Immature natural killer cell (primary cell): ENCODE results near the gene ALX1. TPM values are rescaled to one million over a fixed set of nuclear protein-coding genes. Genes with fewer than 3 reads are reported as not detected.

Experiments used
- DNase-seq, 3 donors: peaks; one replicate each; pipeline ENCODE4 v3.0.0; 2022; ENCODE audit warnings: mixed read lengths in 1 of 3
- H3K27ac Mint-ChIP-seq, 6 donors: one replicate each; pipeline ENCODE4 v1.8.0; 2020; ENCODE audit warnings: mixed read lengths in 6 of 6, mild to moderate bottlenecking in 5 of 6, inconsistent platforms in 4 of 6, moderate library complexity in 3 of 6
- H3K27me3 Mint-ChIP-seq, 3 donors: one replicate each; pipeline ENCODE4 v1.8.0; 2020 to 2021; ENCODE audit warnings: low read depth in 3 of 3, mild to moderate bottlenecking in 3 of 3, mixed read lengths in 3 of 3, moderate library complexity in 3 of 3, inconsistent platforms in 1 of 3
- H3K36me3 Mint-ChIP-seq, 3 donors: one replicate each; pipeline ENCODE4 v1.8.0; 2020; ENCODE audit warnings: mixed read lengths in 3 of 3, inconsistent platforms in 2 of 3, mild to moderate bottlenecking in 2 of 3
- H3K4me1 Mint-ChIP-seq, 2 donors: one replicate each; pipeline ENCODE4 v1.8.0; 2020; ENCODE audit warnings: inconsistent platforms in 2 of 2, mild to moderate bottlenecking in 2 of 2, mixed read lengths in 2 of 2, moderate library complexity in 1 of 2
- H3K4me3 Mint-ChIP-seq, 5 donors: one replicate each; pipeline ENCODE4 v1.8.0; 2020; ENCODE audit warnings: mild to moderate bottlenecking in 5 of 5, mixed read lengths in 5 of 5, inconsistent platforms in 3 of 5, moderate library complexity in 3 of 5
- H3K9me3 Mint-ChIP-seq, 6 donors: one replicate each; pipeline ENCODE4 v1.8.0; 2020; ENCODE audit warnings: mild to moderate bottlenecking in 6 of 6, mixed read lengths in 6 of 6, inconsistent platforms in 4 of 6, moderate library complexity in 3 of 6
- polyA plus RNA-seq, 3 donors: library from polyadenylated mRNA; unstranded; fragments of 300-500 nt; fragmentation: Illumina TruSeq; gene quantifications; one replicate each; pipeline ENCODE4 v1.2.3, GENCODE V29; 2021

ALX1 gene
- polyA plus RNA-seq, 3 donors from 2014 or later, result not detected

DNA sequence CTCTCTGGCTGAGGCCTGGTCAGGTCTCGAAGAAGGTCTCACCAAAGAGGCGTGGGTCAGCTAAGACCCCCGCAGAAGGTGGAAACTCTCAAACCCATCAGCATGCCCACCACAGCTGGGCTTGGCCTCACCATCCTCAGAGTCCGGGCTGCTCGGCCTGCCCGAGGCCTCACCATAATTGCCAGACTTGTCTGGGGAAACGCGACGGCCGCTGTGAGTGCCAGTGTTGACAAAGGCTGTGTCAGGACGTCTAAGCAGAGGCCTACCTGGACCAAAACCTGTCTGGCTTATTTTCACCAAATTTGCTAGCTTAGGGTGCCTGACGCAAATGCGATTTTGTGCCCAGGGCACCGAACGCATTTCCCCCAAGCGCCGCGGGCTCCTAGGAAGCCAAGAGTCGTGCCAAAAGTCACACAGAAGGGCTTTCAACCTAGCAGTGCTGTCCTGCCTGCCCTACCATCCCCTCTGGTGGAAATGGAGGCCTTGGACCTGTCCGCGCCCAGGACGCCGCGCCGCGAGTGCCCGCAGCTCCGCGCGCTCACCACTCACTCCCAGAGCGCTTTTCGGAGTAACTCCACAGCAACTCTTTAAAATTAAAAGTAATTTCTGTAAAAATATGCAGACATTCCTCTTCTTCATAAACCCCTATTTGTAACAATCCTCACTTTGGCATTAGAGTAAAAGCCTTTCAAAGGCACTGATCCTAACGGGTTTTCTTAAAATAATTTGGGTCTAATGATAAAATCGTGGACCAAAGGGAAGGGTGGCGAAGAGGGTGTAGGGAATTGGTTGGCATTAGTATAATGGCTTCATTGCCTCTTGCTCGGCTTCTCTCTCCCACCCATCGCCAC, 1.2 kb upstream of the ALX1 start:
- Mint-ChIP-seq H3K9me3 (peaks cover 3 to 37% (median 11%) of the 10 kb centered on the region in 6 donors), H3K27ac (no peak overlapping the region), H3K4me1 (peaks cover 0 to 6% of the 10 kb centered on the region in 2 donors), H3K4me3 (no peak overlapping the region), H3K27me3 (peaks cover 12 to 24% (median 18%) of the 10 kb centered on the region in 3 donors), H3K36me3 (peaks cover 0 to 3% (median 0%) of the 10 kb centered on the region in 3 donors)
- DNase-seq, result no peak

DNA sequence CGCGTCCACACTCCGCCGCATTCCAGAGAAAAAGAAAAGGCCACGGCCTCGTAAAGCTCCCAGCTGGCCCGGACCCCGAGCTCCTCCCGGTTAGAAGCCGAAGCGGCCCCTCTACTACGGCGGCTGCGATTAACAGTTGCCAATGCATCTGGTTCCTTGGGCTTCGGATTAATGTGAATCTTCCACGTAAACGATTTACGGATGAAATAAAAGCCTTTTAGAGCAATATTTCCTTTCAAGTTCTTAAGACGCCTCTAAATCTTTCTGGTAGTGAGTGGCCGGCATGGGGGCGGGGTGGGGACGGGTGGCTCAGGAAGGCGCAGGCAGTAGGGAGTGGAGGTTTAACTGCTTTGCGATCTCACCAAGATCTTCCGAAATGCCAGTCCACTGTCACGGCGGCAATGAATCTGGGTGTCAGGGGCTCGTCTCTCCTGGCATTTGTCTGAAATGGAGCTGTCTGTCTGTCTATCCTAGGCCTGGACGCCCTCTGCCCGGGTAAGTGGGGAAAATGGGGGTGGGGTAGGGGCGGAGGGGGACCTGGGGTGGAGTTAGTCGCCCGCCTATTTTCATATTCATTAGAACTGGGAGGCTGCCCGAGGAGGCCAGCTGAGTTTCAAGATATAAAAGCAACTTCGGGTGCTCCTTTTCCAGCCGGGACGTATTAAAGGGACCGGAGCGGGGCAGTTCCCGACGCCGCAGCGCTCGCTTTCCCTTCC, 413 bp upstream of the ALX1 start:
- Mint-ChIP-seq H3K27ac (no peak overlapping the region), H3K27me3 (peaks cover 10 to 24% (median 16%) of the 10 kb centered on the region in 3 donors), H3K4me1 (peaks cover 0 to 6% of the 10 kb centered on the region in 2 donors), H3K4me3 (no peak overlapping the region), H3K36me3 (peaks cover 0 to 3% (median 0%) of the 10 kb centered on the region in 3 donors), H3K9me3 (peaks cover 3 to 31% (median 8%) of the 10 kb centered on the region in 6 donors)
- DNase-seq, result no peak

DNA sequence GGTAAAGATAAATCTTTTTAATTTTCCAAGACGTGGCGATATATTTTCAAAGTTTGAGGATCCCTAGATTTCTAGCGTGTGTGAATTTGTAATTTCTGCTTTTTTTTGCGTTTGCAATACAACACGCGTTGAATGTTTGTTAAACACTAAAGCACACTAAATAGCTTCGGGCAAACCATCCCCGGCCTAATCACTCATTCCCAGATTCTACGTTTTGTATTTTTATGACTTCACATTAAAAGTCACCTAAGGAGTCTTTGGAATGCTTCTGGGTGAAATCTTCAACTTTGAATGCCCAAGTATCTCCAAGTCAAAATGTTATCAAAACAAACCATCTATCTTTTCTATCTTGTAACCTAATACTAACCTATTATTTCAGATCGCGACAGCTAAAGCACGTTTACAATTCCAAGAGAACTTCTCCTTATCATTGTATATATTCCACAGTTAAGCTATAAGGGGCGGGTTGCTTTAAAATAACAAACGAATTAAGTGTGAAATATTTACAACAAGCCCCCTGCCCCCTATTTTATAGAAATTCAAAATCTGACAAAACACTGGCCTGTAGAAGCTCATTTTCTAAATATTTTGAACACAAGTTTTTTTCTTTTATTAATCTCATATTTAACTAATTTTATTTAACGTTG, 1.1 kb downstream of the ALX1 start:
- peaks cover 0 to 3% (median 0%) of the 10 kb centered on the region in 3 donors for H3K36me3 Mint-ChIP-seq
- DNase-seq, result no peak
- peaks cover 10 to 20% (median 16%) of the 10 kb centered on the region in 3 donors for H3K27me3 Mint-ChIP-seq
- peaks cover 3 to 31% (median 7%) of the 10 kb centered on the region in 6 donors for H3K9me3 Mint-ChIP-seq
- H3K4me3 Mint-ChIP-seq, result peak overlapping the region in 2 of 5 donors; percentile 38 to 60
- H3K27ac Mint-ChIP-seq, result no peak overlapping the region
- H3K4me1 Mint-ChIP-seq, result peaks cover 0 to 6% of the 10 kb centered on the region in 2 donors

DNA sequence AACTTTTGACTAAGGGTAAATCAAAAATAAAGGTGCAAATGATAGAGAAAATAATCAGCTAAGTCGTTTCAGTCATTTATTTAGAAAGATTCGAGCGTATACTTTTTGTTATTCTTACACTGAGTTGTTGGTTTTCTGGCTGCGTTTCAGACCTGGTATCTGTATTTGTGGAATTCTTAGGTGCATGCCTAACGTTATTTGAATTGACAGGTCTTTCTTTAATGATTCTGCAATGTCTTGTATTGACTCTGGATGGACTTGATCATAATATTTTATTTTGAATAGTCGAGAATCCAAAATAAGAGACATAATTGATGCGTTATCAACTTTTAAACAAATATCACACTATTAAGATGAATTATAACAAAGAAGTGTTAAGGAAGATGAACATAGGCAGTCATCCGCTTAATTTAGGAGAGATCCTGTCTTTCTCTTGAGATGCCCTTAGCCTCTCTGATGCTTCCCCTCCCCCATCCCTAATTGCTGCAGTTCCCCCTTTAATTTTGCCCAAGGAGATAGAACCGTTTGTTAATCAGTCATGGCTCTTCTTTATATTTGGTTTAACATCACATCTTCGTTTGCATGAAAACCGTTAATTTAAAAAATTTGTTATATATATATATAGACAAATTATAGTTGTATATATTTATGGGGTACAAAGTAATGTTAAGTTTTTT, 1.8 kb downstream of the ALX1 start:
- H3K27me3 Mint-ChIP-seq, result peaks cover 10 to 20% (median 16%) of the 10 kb centered on the region in 3 donors
- DNase-seq, result no peak
- peaks cover 1 to 31% (median 6%) of the 10 kb centered on the region in 6 donors for H3K9me3 Mint-ChIP-seq
- peaks cover 0 to 6% of the 10 kb centered on the region in 2 donors for H3K4me1 Mint-ChIP-seq
- no peak overlapping the region for H3K4me3 Mint-ChIP-seq
- H3K36me3 Mint-ChIP-seq, result peaks cover 0 to 3% (median 0%) of the 10 kb centered on the region in 3 donors
- H3K27ac Mint-ChIP-seq, result no peak overlapping the region

DNA sequence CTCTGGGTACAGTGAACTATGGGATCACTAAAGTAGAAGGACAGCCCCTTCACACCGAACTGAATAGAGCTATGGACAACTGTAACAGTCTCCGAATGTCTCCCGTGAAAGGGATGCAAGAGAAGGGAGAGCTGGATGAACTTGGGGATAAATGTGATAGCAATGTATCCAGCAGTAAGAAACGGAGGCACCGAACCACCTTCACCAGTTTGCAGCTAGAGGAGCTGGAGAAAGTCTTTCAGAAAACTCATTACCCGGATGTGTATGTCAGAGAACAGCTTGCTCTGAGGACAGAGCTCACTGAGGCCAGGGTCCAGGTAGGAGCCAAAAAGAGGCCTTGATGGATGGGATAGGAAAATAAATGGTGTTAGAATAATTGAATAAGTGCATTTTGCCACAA, 3.5 kb downstream of the ALX1 start:
- peaks cover 0 to 3% (median 0%) of the 10 kb centered on the region in 3 donors for H3K36me3 Mint-ChIP-seq
- no peak overlapping the region for H3K27ac Mint-ChIP-seq
- DNase-seq, result no peak
- peaks cover 0 to 25% (median 4%) of the 10 kb centered on the region in 6 donors for H3K9me3 Mint-ChIP-seq
- peaks cover 8 to 16% (median 14%) of the 10 kb centered on the region in 3 donors for H3K27me3 Mint-ChIP-seq
- H3K4me3 Mint-ChIP-seq, result no peak overlapping the region
- peaks cover 0 to 6% of the 10 kb centered on the region in 2 donors for H3K4me1 Mint-ChIP-seq

DNA sequence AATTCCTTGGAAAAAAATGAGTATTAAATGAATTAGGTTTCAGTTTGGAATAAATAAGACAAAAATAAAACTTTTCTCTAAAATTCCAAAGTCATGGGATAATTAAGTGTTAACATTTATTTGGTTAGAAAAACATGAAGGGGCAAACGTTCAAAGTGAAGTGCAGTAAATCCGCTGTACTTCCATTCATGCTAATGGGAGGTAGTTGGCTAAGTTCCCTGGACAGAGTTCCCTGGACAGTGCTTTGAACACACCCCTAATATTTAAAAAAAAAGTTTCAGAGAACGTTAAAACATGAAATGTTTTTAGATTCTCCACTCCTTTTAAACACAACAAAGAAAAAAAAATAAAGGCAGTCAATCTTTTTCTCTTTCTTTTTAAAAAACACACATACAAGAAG, 16.3 kb downstream of the ALX1 start:
- no peaks in the 10 kb centered on the region for H3K36me3 Mint-ChIP-seq
- H3K9me3 Mint-ChIP-seq, result peaks cover 0 to 10% (median 0%) of the 10 kb centered on the region in 6 donors
- H3K27ac Mint-ChIP-seq, result no peak overlapping the region
- peaks cover 5 to 17% of the 10 kb centered on the region in 2 donors for H3K4me1 Mint-ChIP-seq
- no peak overlapping the region for H3K4me3 Mint-ChIP-seq
- no peaks in the 10 kb centered on the region for H3K27me3 Mint-ChIP-seq
- DNase-seq, result no peak

DNA sequence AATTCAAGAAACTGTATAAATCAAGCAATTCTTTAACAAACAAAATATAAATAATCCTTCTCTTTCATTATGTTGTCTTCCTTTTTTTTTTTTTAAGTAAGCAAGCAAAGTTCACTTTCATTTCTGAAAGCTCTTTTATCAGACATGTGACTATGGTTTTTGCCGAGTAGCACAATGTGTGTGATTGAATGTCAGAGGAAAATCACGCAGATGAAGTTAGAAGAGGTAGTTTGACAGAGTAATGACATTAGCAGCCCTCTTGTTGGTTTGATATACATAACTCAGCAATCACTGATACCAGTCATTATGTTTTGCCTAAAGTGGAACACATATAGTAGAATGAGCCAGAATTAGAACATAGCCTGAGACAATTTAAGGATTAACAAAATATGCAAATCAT, 19.0 kb downstream of the ALX1 start:
- Mint-ChIP-seq H3K27me3 (no peaks in the 10 kb centered on the region), H3K4me3 (no peak overlapping the region), H3K27ac (no peak overlapping the region), H3K36me3 (no peaks in the 10 kb centered on the region), H3K9me3 (peaks cover 0 to 13% (median 0%) of the 10 kb centered on the region in 6 donors), H3K4me1 (peaks cover 7 to 24% of the 10 kb centered on the region in 2 donors)
- DNase-seq, result no peak

DNA sequence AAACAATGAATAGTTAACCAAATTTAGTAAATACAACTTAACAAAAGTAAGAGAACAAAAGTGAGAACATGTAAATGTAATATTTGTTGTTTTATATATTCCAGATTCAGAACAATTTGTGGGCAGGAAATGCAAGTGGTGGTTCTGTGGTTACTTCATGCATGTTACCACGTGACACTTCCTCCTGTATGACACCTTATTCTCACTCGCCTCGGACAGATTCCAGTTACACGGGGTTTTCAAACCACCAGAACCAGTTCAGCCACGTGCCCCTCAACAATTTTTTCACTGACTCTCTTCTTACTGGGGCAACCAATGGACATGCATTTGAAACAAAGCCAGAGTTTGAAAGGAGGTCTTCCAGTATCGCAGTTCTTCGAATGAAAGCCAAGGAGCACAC, 21.0 kb downstream of the ALX1 start:
- Mint-ChIP-seq H3K27ac (peak overlapping the region in 1 of 6 donors; percentile 16), H3K9me3 (peaks cover 0 to 13% (median 0%) of the 10 kb centered on the region in 6 donors), H3K4me3 (peak overlapping the region in 1 of 5 donors; percentile 6), H3K36me3 (no peaks in the 10 kb centered on the region), H3K27me3 (peaks cover 0 to 3% (median 2%) of the 10 kb centered on the region in 3 donors), H3K4me1 (peaks cover 7 to 24% of the 10 kb centered on the region in 2 donors)
- peak; percentile 11 to 21 (median 18) for DNase-seq

DNA sequence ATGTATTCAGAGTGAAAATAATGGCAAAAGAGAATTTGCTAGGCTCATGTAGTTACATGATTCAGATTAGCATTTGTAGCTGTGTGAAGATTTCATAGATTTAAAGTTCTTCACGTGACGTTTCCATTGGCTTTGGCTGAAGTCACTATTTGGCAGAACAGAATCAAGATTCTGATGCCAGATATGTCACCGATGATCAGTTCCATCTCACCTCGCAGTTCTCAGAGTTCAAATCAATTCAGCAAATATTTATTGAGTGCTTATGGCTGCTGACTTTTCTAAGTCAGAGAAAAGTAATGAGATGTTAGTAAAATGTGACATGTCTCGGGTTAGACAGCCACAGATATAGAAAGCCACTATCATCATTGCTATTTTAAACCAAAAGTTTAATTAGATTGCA, 28.4 kb downstream of the ALX1 start:
- no peak for DNase-seq
- Mint-ChIP-seq H3K27me3 (peaks cover 2 to 3% (median 3%) of the 10 kb centered on the region in 3 donors), H3K9me3 (peaks cover 0 to 9% (median 0%) of the 10 kb centered on the region in 6 donors)

DNA sequence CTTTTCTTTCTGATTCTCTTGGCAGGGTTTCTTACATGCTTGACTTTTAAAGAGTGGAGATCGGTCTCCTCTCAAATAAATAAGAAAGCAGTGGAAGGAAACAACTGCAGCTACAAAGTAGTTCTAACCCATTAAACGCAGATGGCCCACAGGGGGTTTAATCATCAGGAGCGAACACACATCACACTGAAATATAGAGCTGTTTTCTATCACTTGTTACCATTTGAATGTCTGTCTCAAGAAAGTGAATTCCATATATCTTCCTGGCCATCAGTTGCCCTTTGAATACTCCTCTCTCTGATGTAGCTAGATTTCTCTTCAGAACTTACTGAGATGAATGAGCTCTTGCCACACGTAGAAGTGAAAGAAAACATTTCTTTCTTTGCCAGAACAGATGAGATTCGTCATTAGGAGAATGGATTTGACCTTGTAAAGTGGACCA, 29.1 kb downstream of the ALX1 start:
- H3K27ac Mint-ChIP-seq, result no peak overlapping the region
- H3K36me3 Mint-ChIP-seq, result no peaks in the 10 kb centered on the region
- H3K9me3 Mint-ChIP-seq, result peaks cover 0 to 9% (median 0%) of the 10 kb centered on the region in 6 donors
- H3K4me3 Mint-ChIP-seq, result no peak overlapping the region
- H3K27me3 Mint-ChIP-seq, result peaks cover 2 to 3% (median 3%) of the 10 kb centered on the region in 3 donors
- H3K4me1 Mint-ChIP-seq, result no peaks in the 10 kb centered on the region
- no peak for DNase-seq

More for the DNA sequence above, 28.4 kb downstream of the ALX1 start:
- Mint-ChIP-seq H3K4me3 (no peak overlapping the region), H3K36me3 (no peaks in the 10 kb centered on the region), H3K27ac (no peak overlapping the region), H3K4me1 (no peaks in the 10 kb centered on the region)

DNA sequence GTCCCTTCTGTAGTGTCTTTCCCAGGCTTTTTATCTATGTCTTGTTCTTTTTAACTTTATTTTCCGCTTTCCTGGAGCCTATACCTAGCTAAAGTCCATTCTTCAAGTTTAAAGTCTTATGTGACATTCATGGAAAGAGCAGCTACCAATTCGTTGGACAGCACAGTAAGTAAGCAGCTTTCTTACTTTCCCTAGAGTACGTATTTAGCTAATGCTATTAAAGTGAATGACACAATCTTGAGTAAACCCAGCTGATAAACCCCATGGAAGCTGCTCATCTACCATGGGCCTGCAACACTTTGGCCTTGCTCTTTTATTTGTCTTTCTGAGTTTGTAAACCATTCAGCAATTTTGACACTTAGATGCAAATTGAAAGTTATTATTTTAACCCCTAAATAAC, 30.0 kb downstream of the ALX1 start:
- no peak overlapping the region for H3K27ac Mint-ChIP-seq
- H3K4me3 Mint-ChIP-seq, result no peak overlapping the region
- H3K36me3 Mint-ChIP-seq, result no peaks in the 10 kb centered on the region
- no peak for DNase-seq
- H3K9me3 Mint-ChIP-seq, result peaks cover 0 to 9% (median 0%) of the 10 kb centered on the region in 6 donors
- H3K27me3 Mint-ChIP-seq, result peaks cover 0 to 3% (median 0%) of the 10 kb centered on the region in 3 donors
- H3K4me1 Mint-ChIP-seq, result no peaks in the 10 kb centered on the region

DNA sequence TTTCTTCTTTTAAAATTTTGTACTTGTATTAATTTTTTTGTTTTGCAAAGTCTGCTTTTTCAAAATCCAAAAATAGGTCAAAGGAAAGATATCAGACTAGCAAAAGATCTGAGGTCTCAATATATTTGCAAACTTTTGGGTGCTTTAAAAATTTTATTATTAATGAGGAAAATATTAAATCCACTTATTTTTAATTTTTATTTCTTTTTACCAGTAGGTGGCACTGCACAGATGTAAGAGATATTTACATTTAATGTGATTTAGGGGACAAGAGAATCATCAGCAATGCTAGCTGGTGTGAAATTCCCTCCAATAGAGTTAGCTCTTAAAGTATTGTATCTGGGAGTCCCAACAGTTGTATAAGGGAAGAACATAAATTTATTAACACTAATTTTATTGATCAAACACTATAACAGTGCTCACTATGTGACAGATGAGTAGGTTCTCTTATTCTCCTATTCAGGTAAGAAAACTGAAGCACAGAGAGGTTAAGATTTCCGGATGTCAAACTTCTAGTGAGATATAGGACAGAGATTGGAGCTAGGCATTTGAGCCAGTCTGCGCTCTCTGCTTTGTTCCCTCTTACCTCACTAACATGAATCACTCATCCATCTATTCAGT, 30.5 kb downstream of the ALX1 start:
- H3K36me3 Mint-ChIP-seq, result no peaks in the 10 kb centered on the region
- no peak overlapping the region for H3K27ac Mint-ChIP-seq
- peaks cover 0 to 3% (median 0%) of the 10 kb centered on the region in 3 donors for H3K27me3 Mint-ChIP-seq
- H3K9me3 Mint-ChIP-seq, result peaks cover 0 to 9% (median 0%) of the 10 kb centered on the region in 6 donors
- no peak for DNase-seq
- H3K4me1 Mint-ChIP-seq, result no peaks in the 10 kb centered on the region
- no peak overlapping the region for H3K4me3 Mint-ChIP-seq
